KOPT-K1 (cell line): ENCODE measurements around the gene RAB11FIP2.

Source experiments
- H3K27ac ChIP-seq: fragments of 200-600 bp; sonication (generic); 2 replicates; pipeline ENCODE4 v1.5.1; 2016; ENCODE audit warnings: antibody characterized with exemption, mild to moderate bottlenecking, low read depth, low read length; ENCODE audit not compliant: poor library complexity, severe bottlenecking
- H3K36me3 ChIP-seq: fragments of 200-600 bp; sonication (generic); 2 replicates; pipeline ENCODE4 v1.5.1; 2017; ENCODE audit warnings: antibody characterized with exemption, mild to moderate bottlenecking, low read length, moderate library complexity; ENCODE audit not compliant: insufficient read depth
- H3K9me3 ChIP-seq: fragments of 200-600 bp; sonication (generic); 2 replicates; pipeline ENCODE4 v1.5.1; 2017; ENCODE audit warnings: antibody characterized with exemption, low read length, mild to moderate bottlenecking; ENCODE audit not compliant: insufficient read depth, poor library complexity, severe bottlenecking

Gene RAB11FIP2

GRCh38 chr10:117980216-117980615 lies 66.5 kb downstream of the RAB11FIP2 start:
- no peaks in the 10 kb centered on the region for H3K9me3 ChIP-seq
- no peak overlapping the region for H3K27ac ChIP-seq
- H3K36me3 ChIP-seq = no peaks in the 10 kb centered on the region

DNA sequence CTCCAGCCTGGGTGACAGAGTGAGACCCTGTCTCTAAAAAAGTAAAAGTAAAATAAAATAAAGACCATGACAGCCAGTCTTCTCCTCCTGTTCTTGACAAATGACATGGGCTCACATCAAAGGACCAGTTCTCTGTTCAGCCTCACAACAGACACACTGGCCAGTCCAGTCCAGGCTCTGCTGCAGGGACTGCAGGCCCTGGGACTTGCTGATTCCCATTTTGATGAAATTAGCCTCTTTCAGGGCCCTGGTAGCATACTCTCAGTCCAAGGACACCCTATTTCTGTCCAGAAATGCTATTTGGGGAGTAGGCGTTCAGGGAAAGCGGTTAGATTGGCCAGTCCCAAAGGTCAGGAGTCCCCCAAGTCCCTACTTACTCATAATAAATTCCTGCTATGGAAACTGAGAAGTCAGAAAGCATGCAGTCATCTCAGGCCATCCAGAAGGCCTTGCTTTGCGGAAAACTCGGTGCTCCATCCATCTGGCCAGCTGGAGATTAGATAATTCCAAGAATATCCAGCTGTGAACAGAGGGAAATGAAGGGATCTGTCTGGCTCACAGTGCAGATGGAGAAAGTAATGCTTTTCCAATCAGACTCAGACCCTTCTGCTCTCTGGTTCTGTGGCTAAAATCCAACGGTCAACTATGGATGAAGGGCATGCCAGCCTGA lies 74.4 kb downstream of the RAB11FIP2 start:
- Histone ChIP-seq H3K9me3 (peaks cover 3% of the 10 kb centered on the region), H3K36me3 (no peaks in the 10 kb centered on the region), H3K27ac (no peak overlapping the region)

- peaks cover 3% of the 10 kb centered on the region for H3K9me3 ChIP-seq
- H3K27ac ChIP-seq = no peak overlapping the region
- no peaks in the 10 kb centered on the region for H3K36me3 ChIP-seq
Measured at GRCh38 chr10:117970962-117971361, 75.8 kb downstream of the RAB11FIP2 start.

GRCh38 chr10:117969592-117969991 lies 77.1 kb downstream of the RAB11FIP2 start:
- Histone ChIP-seq H3K27ac (no peak overlapping the region), H3K9me3 (peaks cover 3% of the 10 kb centered on the region), H3K36me3 (no peaks in the 10 kb centered on the region)

- H3K9me3 ChIP-seq = peaks cover 3% of the 10 kb centered on the region
- H3K27ac ChIP-seq = no peak overlapping the region
- no peaks in the 10 kb centered on the region for H3K36me3 ChIP-seq
Measured at GRCh38 chr10:117968354-117969182, 78.2 kb downstream of the RAB11FIP2 start.

GRCh38 chr10:117967149-117967650 lies 79.5 kb downstream of the RAB11FIP2 start:
- H3K27ac ChIP-seq = no peak overlapping the region
- no peaks in the 10 kb centered on the region for H3K36me3 ChIP-seq
- peaks cover 3% of the 10 kb centered on the region for H3K9me3 ChIP-seq

DNA sequence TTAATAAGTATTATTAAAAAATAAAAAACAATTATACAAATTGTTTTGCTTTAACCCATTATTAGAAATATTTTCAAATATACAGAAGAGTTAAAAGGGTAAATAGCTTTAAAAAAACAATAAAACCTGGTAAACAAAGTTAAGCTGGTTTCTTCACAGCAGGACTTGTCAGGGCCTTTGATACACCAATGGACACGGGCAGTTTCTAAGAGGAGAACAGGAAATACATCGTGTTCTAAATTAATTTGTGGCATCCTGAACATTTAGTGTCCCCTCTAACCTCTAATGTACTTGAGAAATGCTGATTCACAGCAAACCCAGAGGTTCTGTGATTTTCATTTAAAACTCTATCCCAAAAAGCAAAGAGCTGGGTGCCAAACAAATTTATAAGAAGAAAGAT lies 80.8 kb downstream of the RAB11FIP2 start:
- Histone ChIP-seq H3K36me3 (no peaks in the 10 kb centered on the region), H3K9me3 (peaks cover 3% of the 10 kb centered on the region), H3K27ac (no peak overlapping the region)

DNA sequence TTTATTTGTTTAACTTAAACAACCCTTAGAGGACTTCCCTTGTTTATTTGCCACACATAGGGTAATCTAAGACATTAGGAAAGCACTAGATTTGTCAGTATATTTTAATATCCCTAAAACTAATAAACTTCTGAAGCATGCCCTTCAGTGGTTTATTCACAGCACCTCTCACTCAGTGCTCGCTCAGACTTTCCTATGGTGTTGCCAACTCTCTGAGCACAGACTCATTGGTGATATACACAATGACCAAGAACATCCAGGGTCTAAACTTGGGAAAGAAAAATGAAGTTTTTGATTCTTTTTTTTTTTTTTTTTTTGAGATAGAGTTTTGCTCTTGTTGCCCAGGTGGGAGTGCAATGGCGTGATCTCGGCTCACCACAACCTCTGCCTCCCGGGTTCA lies 82.2 kb downstream of the RAB11FIP2 start:
- H3K9me3 ChIP-seq = peaks cover under 1% of the 10 kb centered on the region
- no peak overlapping the region for H3K27ac ChIP-seq
- H3K36me3 ChIP-seq = no peaks in the 10 kb centered on the region

- Histone ChIP-seq H3K9me3 (no peaks in the 10 kb centered on the region), H3K36me3 (no peaks in the 10 kb centered on the region), H3K27ac (no peak overlapping the region)
Measured at GRCh38 chr10:117960345-117960935, 86.3 kb downstream of the RAB11FIP2 start.

GRCh38 chr10:117956972-117957371 lies 89.8 kb downstream of the RAB11FIP2 start:
- Histone ChIP-seq H3K36me3 (no peaks in the 10 kb centered on the region), H3K9me3 (no peaks in the 10 kb centered on the region), H3K27ac (no peak overlapping the region)

DNA sequence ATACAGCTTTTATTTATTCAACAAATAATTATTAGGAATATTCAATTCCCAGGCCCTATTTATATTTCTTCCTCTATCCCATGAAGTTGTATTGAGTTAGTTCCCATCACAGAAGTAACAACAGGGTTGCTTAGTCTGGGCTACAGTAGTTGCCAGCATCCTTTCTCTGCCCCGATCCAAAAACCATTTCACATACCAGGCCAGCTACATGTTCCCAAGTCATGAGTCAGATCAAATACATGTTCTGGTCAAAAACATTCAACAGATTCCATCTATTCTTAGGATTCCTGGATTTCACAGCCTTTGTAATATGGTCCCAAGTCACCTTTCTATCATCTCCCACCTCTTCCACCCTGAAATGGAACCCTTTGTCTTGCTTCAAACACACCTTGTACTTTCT lies 91.6 kb downstream of the RAB11FIP2 start:
- H3K27ac ChIP-seq = no peak overlapping the region
- no peaks in the 10 kb centered on the region for H3K9me3 ChIP-seq

More for the DNA sequence above, 91.6 kb downstream of the RAB11FIP2 start:
- H3K36me3 ChIP-seq = no peaks in the 10 kb centered on the region
